Iris pigment epithelial cell (primary cell): ENCODE results near the gene SH3BP1.

ENCODE experiments used
- DNase-seq: peaks from one replicate; pipeline ENCODE4 v3.0.0-alpha.2; 2011; ENCODE audit warnings: low read depth

The SH3BP1 gene

GRCh38 chr22:37659066-37659896 is 19.8 kb downstream of the SH3BP1 start:
- no peak for DNase-seq

- DNase-seq: no peak
Observed at GRCh38 chr22:37659897-37660708, 20.6 kb downstream of the SH3BP1 start.

- DNase-seq: no peak
Observed at GRCh38 chr22:37660709-37661045, 21.2 kb downstream of the SH3BP1 start.

- peak; percentile 77 for DNase-seq
Observed at GRCh38 chr22:37661160-37661924, 21.9 kb downstream of the SH3BP1 start.

- no peak for DNase-seq
Observed at GRCh38 chr22:37662039-37662438, 22.6 kb downstream of the SH3BP1 start.

DNA sequence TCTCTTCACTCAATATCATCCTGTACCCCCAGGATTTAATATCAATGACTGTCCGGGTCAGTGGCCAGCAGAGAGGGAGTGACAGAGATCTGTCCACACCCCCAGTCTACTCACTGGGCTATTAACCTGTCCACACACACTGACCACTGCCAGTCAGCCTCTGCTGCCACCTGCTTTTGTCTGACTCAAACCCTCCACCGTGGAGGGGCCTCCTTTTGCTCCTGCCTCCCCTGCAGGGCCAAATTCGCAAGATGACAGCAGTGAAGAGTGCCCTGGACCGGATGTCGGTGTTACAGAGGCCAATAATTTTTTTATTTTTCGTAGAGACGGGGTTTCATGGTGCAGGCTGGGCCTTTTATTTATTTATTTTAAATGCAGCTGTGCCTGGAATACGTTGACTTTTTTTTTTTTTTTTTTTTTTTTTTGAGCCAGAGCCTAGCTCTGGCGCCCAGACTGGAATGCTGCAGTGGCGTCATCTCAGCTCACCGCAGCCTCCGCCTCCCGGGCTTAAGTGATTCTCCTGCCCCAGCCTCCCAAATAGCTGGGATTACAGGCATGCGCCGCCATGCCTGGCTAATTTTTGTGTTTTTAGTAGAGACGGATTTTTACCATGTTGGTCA is 24.2 kb downstream of the SH3BP1 start:
- peak; percentile 46 for DNase-seq

DNA sequence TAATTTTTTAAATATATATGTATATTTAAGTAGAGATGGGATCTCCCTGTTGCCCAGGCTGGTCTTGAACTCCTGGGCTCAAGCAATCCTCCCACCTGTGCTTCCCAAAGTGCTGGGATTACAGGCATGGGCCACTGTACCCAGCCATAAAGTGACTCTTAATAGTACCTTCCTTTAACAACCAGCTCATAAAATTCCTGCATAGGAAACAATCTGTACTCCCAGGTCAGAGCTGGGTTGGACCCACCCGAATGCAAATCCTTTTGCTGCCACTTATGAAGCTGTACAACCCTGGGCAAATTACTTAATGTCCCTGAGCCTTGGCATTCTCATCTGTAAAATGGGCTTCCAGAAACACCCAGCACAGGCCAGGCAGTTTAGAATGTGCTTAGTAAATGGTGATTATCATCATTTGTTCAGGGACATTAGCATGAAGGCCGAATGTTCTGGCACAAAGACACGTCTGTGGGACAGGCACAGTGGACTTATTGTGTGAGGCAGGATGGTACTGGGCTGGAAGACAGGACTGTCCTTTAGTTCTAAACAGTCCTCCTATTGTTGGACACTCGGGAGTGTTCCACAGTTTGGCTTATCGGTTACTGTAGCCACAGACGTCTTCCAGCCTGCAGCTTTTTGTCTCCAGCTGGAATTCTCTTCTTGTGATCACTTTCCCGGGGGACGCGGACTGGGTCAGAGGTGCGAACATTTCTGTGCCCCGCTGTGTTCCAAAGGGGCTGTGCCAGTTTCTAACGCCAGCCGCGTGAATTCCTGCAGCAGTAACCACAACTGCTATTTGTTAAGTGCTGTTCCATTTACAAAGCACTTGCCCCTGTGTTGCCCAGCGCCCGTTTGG is 25.0 kb downstream of the SH3BP1 start:
- no peak for DNase-seq

DNA sequence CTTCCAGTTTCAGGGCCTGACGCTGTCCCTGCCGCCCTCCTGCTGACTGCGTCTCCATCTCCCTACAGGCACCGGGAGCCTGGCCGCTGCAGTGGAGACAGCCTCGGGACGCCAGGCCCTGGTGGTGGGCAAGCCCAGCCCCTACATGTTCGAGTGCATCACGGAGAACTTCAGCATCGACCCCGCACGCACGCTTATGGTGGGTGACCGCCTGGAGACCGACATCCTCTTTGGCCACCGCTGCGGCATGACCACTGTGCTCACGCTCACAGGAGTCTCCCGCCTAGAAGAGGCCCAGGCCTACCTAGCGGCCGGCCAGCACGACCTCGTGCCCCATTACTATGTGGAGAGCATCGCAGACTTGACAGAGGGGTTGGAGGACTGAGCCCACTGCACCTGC is 26.0 kb downstream of the SH3BP1 start:
- DNase-seq: no peak

- no peak for DNase-seq
Observed at GRCh38 chr22:37669586-37669985, 30.1 kb downstream of the SH3BP1 start.

GRCh38 chr22:37672206-37672919 is 32.9 kb downstream of the SH3BP1 start:
- no peak for DNase-seq

DNA sequence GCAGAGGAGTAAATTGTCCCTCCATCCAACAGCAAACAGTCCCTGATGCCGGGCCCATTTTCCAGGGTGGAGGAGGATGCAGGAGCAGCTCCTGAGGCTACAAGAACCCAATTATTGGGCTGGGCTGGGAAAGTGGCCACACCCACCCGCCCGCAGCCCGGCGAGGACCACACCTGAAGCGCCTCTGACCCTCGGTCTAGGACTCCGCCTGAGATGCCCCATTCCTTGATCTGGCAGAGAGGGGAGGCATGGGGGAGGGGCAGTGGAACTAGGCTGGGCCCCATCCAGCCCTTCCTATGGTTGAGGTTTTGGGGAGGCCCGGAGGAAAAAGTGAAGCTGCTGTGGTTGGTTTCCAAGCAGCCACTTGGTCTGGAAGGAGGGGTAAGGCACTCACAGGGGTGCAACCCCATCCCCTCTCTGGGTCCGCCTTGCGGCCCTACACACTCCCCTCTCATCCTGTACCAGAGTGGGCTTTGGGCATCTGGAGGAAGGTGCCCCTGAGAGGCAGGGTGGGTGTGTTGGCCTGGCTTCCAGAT is 33.5 kb downstream of the SH3BP1 start:
- no peak for DNase-seq

GRCh38 chr22:37674248-37674647 is 34.8 kb downstream of the SH3BP1 start:
- DNase-seq: no peak

- peak; percentile 97 for DNase-seq
Observed at GRCh38 chr22:37674951-37675929, 35.8 kb downstream of the SH3BP1 start, which contains the start of gene LGALS1. Gene LGALS1, plus strand, starts transcription at chr22:37675636. Its CDS starts 67 bp downstream, at chr22:37675703.

GRCh38 chr22:37675930-37676735 is 36.7 kb downstream of the SH3BP1 start:
- peak; percentile 26 for DNase-seq

GRCh38 chr22:37676736-37677492 is 37.4 kb downstream of the SH3BP1 start:
- DNase-seq: peak; percentile 99

DNA sequence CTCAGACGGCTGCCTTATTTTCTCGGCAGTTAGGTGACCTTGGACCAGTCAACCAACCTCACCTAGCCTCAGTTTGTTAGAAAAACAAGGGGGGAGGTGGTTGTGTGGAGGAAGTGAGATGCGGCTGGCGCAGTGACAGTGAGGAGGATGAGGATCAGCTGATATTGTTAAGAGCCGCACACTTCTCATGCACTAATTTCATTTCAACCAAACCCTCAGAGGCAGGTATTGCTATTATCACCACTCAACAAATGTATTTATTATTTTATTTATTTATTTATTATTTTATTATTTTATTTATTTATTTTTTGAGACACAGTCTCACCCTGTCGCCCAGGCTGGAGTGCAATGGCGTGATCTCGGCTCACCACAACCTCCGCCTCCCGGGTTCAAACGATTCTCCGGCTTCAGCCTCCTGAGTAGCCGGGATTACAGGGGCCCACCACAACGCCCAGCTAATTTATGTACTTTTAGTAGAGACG is 38.1 kb downstream of the SH3BP1 start:
- no peak for DNase-seq

- no peak for DNase-seq
Observed at GRCh38 chr22:37678372-37678771, 38.9 kb downstream of the SH3BP1 start.
